Measurements from ENCODE around the gene H3-3A. TPM values are rescaled to one million over a fixed set of nuclear protein-coding genes. Genes with fewer than 3 reads are reported as not detected.

Gene H3-3A
- total and polyA plus RNA-seq, 2 of the 8 experiments (the other 6 are each of a cell fraction or from before 2014, with no cell fraction given), result 1,157 to 1,223 TPM

- Histone ChIP-seq H2BK20ac (ENCODE audit: low read length) (no peak overlapping the region), H3K23ac (ENCODE audit: insufficient read length) (no peak overlapping the region), H3K36me3 (ENCODE audit: control insufficient read depth in 2 of 4, insufficient read depth in 4 of 4, low read length in 3 of 4) (no peaks in the 10 kb centered on the region), H3K9ac (replicated peaks in 1 of 4; ENCODE audit: extremely low read depth in 1 of 4, low read depth in 3 of 4, low read length in 3 of 4) (no peak overlapping the region), H4K91ac (replicated peaks; ENCODE audit: insufficient read length, low read length) (no peak overlapping the region), H3K79me2 (ENCODE audit: control insufficient read depth in 1 of 2, insufficient read depth in 2 of 2, low read length in 2 of 2) (no peaks in the 10 kb centered on the region), H3K23me2 (ENCODE audit: low read depth, low read length) (peaks cover 5% of the 10 kb centered on the region; the same call in 1 of the 2 replicates), H2AK5ac (ENCODE audit: low read depth, low read length) (no peak overlapping the region), H3K27me3 (replicated peaks in 1 of 4; ENCODE audit: control insufficient read depth in 3 of 4, extremely low read depth in 1 of 4, insufficient read depth in 3 of 4, low read length in 3 of 4) (peaks cover 0 to 11% (median 9%) of the 10 kb centered on the region in 4 experiments; a peak in 3 of 7 replicates), H2AFZ (ENCODE audit: low read length) (no peak overlapping the region), H4K8ac (ENCODE audit: extremely low read depth, insufficient read depth, low read length) (no peak overlapping the region), H3K4me2 (ENCODE audit: insufficient read depth in 1 of 2, low read depth in 2 of 2, low read length in 2 of 2) (peak overlapping the region; percentile 70 to 88), H3K4ac (replicated peaks; ENCODE audit: insufficient read length, low read depth, low read length) (no peak overlapping the region), H4K5ac (ENCODE audit: insufficient read length, low read depth, low read length) (no peak overlapping the region), H3K56ac (replicated peaks; ENCODE audit: insufficient read length, low read depth, low read length) (no peak overlapping the region), H3K18ac (ENCODE audit: extremely low read depth, low read length) (no peak overlapping the region), H3K79me1 (ENCODE audit: low read depth, low read length) (no peaks in the 10 kb centered on the region; the same call in 1 of the 2 replicates), H3K14ac (ENCODE audit: insufficient read length) (no peak overlapping the region), H2BK5ac (ENCODE audit: low read depth, low read length) (no peak overlapping the region), H3K4me3 (ENCODE audit: extremely low read depth in 1 of 4, insufficient read depth in 2 of 4, low read depth in 3 of 4, low read length in 4 of 4) (peak overlapping the region; percentile 60 to 81 (median 71); a peak in 7 of 8 replicates), H2BK12ac (ENCODE audit: low read depth, low read length) (no peak overlapping the region), H2BK120ac (replicated peaks; ENCODE audit: low read depth, low read length) (peak overlapping the region; percentile 64), H2BK15ac (ENCODE audit: low read length) (0 out of 2 replicates have a peak overlapping the region, but pooled peaks have one; percentile 61), H3K9me3 (ENCODE audit: insufficient read depth in 2 of 2, low read depth in 1 of 2, low read length in 1 of 2) (no peaks in the 10 kb centered on the region), H4K20me1 (replicated peaks in 1 of 2; ENCODE audit: control insufficient read depth in 1 of 2, insufficient read depth in 2 of 2, low read length in 2 of 2) (no peaks in the 10 kb centered on the region), H3K4me1 (replicated peaks in 1 of 4; ENCODE audit: control insufficient read depth in 3 of 4, insufficient read depth in 4 of 4, low read length in 3 of 4) (peaks cover 0 to 5% (median 3%) of the 10 kb centered on the region in 4 experiments; a peak in 5 of 7 replicates), H3K27ac (ENCODE audit: low read depth, low read length) (no peak overlapping the region)
- FAIRE-seq (no peak), DNase-seq (ENCODE audit: low read depth in 1 of 2, low spot score in 2 of 2) (no peak)
- WGBS, 2 experiments (ENCODE audit: extremely low coverage in 1 of 2, insufficient coverage in 1 of 2, insufficient read length in 1 of 2, insufficient replicate concordance in 2 of 2, low coverage in 1 of 2, low lambda C conversion rate in 2 of 2, missing lambda C conversion rate in 1 of 2), result 76% methylated on average over 7 of the region's 7 CpGs; no CpG with 5 or more reads in 1 of the 2 experiments
- CTCF ChIA-PET (ENCODE audit: partially characterized antibody), result interaction anchor here (0.8 to 4.7 kb wide), 9 partner anchors 11 to 50 kb away, joined by 3 to 28 read pairs (median 5); partner anchors contain the start of gene H3-3A
- POLR2A ChIA-PET (ENCODE audit: partially characterized antibody), result interaction anchor here (1.3 to 5.7 kb wide), 11 partner anchors 8 to 40 kb away, joined by 3 to 51 read pairs (median 11); partner anchors contain the start of gene H3-3A
- TF ChIP-seq ATF3 (IDR thresholded peaks at IDR 0.05; ENCODE audit: insufficient read depth, low read depth, low read length) (no peak), KDM4A (IDR thresholded peaks at IDR 0.05; ENCODE audit: low read depth, low read length, severe bottlenecking) (no peak), ZNF274 (IDR thresholded peaks at IDR 0.05; ENCODE audit: borderline replicate concordance, extremely low read depth, low read length) (no peak), E2F6 (IDR thresholded peaks at IDR 0.05) (no peak), TAF7 (optimal IDR thresholded peaks at IDR 0.05; ENCODE audit: borderline replicate concordance, low read depth, low read length) (no peak)
Measured at GRCh38 chr1:226082587-226082917, 20.0 kb downstream of the H3-3A start.

All from H1 (cell line).